ENCODE results near the gene PDE6C. TPM values are rescaled to one million over a fixed set of nuclear protein-coding genes. Genes with fewer than 3 reads are reported as not detected.

PDE6C gene
- total and polyA plus RNA-seq, 2 of the 8 experiments (the other 6 are each of a cell fraction or from before 2014, with no cell fraction given), result not detected

DNA sequence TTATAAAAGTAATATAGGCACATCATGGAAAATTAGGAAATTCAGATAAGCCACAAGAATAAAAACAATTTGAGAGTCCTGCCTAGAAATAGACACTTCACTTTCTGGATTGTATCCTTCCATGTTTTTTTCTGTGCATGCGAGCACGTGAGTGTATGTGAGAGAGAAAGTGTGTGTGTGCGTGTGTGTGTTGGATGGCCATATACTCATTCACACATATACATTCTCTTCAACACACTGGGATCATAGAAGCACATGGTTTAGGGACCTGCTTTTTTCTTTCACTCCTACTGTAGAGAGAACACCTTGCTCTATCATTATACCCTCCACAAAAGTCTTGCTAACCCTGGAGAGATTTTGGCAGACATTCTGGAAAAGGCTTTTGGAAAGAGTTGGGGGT, 38.4 kb upstream of the PDE6C start (continued):
- TF ChIP-seq CHD7 (IDR thresholded peaks at IDR 0.05; ENCODE audit: insufficient replicate concordance, low read length), result no peak
- no peak for TF ChIP-seq PHF8 (conservative IDR thresholded peaks at IDR 0.05; ENCODE audit: low read depth, low read length)
- TF ChIP-seq SP4 (IDR thresholded peaks at IDR 0.05; ENCODE audit: low read length), result no peak
- TF ChIP-seq FOSL1 (IDR thresholded peaks at IDR 0.05; ENCODE audit: insufficient read depth, low read depth, low read length), result no peak
- no peak for TF ChIP-seq ATF3 (IDR thresholded peaks at IDR 0.05; ENCODE audit: insufficient read depth, low read depth, low read length)
- no peak for TF ChIP-seq MAX (IDR thresholded peaks at IDR 0.05)

Data from H1 (cell line).